ENCODE data around the gene TRIM10. TPM values are rescaled to one million over a fixed set of nuclear protein-coding genes. Genes with fewer than 3 reads are reported as not detected.
"Not testable (repeated sequence)": the region's sequence is repeated elsewhere in the genome, so short reads cannot be mapped to it uniquely, and the experiment has no call there.

The TRIM10 gene
- total RNA-seq, 1 donor from 2014 or later: 0.08 TPM

DNA sequence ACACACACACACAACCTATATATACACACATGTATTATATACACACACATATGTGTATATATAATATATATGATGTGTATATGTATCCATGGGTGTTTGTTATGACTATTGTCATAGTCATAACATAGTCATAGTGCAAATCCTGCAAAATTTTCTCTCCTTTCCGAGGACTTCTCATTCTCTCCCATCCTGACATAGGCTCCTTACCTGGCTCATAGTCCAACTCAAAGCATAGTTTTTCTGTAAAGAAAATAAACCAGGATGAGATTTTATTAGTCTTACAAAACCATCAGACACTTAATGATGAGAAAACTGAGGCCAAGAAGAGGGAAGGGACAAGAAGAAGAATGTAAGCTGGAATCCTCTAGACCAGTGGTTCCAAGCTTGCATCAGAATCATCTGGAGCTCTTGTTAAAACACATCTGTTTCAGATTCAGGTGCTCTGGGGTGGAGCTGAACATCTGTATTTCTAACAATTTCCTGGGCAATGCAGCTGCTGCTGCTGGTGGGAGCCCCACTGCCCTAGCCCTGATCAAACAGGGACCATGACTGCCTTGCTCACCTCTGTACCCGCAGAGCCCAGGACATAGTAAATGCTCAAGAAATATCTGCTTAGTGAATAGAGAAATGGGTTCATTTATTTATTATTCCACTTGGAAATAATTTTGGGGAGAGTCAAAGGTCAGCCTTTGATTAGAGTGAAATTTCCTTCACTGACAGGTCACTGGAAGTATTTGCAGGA, 5.3 kb downstream of the TRIM10 start:
- intact Hi-C loops (cut with DNase I): no loop called here
- DNase-seq (ENCODE audit: low spot score): no peak

DNA sequence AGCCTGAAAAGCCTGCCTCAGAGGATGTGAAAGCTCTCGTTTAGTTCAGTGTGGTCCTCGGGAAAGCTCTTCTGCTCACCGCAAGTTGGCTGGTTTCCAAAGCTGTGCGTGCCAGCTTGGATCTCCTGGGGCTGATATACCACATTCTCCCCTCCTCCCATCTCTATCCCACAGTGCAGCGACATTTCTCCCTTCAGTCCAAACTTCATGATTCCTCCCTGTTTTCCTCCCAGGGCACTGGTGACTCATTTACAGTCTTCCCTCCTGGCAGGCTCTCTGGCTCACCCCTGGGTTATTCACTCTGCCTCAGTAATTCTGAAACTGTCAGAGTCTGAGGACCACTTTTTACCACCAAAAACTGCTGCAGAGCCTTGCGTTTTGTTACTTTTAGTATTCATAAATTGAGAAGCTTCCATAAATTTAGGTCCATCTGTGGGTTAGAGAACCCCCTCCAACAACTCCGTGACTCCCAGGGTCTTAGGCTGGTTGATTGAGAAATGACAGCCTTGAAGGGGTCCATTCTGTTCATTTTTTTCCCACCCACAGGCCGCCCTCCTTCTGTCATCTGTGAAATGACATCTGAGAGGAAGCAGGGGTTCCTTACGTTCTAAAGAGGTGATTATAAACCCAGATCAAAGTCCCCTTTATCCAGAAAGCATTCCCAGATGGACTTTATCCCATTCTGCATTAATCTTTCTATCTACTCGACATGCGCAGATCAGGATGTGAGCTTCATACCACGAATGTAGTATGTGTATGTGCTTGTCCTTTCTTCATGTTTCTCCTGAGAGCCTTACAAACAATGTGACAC, 6.1 kb downstream of the TRIM10 start:
- intact Hi-C loops (cut with DNase I): no loop called here
- no peak for DNase-seq (ENCODE audit: low spot score)

GRCh38 chr6:30154061-30154460, 7.0 kb downstream of the TRIM10 start:
- no peak for DNase-seq (ENCODE audit: low spot score)
- intact Hi-C loops (cut with DNase I): no loop called here

- intact Hi-C loops (cut with DNase I): no loop called here
These were observed 8.0 kb downstream of the TRIM10 start for GRCh38 chr6:30152910-30153610.

DNA sequence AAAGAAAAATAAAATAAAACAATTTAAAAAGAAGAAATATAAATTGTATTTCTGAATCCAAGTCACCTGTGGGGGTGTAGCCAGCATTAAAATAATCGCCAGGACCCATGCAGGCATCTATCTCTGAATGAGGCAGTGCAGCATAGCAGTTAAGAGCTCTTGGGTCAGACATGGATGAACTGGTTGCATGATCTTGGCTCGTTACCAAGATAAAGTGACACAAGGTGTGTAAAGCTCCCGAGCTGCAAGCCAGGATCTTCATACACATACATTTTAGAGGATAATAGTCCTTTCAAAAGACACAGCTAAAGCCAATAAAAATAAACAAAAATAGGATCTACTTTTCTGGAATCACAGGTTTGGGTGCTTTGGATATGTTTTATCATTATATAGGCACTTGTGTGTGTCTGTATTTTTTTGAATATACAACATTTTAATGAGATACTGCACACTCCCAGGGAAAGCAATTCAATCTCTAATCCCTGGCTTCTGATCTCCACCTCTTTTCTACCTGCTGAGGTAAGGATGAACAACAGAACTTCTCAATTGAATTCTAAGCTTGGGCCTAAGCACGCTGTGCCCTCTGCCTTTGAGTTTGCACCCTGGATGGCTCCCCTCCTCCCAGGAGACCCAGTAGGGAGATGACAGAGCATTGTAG, 8.9 kb downstream of the TRIM10 start:
- intact Hi-C loops (cut with DNase I): no loop called here
- DNase-seq (ENCODE audit: low spot score): no peak

More at GRCh38 chr6:30152910-30153610, 8.0 kb downstream of the TRIM10 start:
- DNase-seq (ENCODE audit: low spot score): no peak

DNA sequence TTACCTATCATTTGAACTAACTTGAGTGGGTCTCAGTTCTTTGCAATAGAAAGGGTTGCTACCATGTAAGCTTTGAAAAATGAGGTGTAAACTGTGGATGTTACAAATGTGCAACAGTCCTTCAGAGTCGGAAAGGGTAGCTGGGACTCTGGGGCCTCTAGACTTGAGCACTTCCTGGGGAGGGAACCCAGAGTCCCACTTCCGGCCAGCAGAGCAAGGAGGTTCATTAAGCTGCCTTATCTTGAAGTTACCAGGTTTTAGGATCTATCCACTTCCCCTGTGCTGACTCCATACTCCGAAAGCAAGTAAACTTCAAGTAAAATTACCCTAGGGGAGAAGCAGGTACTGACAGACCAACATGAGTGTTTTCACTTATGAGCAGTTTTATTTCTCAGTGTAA, 9.4 kb downstream of the TRIM10 start:
- intact Hi-C loops (cut with DNase I): no loop called here
- no peak for DNase-seq (ENCODE audit: low spot score)

- intact Hi-C loops (cut with DNase I): no loop called here
- no peak for DNase-seq (ENCODE audit: low spot score)
These were observed 10.2 kb downstream of the TRIM10 start for GRCh38 chr6:30150671-30151395.

- intact Hi-C loops (cut with DNase I): no loop called here
These were observed 11.0 kb downstream of the TRIM10 start for GRCh38 chr6:30149858-30150550.

DNA sequence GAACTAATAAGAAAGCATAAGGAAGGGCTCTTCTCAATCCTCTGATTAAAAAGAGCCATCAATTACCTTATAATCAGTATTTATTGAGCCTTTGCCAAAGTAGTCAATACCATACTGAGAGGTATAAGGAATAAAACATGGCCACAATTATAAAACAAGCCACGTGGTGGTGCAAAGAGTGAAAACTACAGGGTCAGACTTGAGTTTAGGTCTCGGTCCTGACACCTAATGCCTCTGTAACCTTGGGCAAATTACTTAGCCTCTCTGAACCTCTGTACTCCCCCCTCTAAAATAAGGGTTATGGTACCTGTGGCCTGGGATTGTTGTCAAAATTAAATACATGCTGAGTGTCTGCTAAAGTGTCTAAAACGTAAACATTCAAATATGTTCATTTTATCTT, 11.8 kb downstream of the TRIM10 start:
- no peak for DNase-seq (ENCODE audit: low spot score)
- intact Hi-C loops (cut with DNase I): no loop called here

More at GRCh38 chr6:30149858-30150550, 11.0 kb downstream of the TRIM10 start:
- DNase-seq (ENCODE audit: low spot score): no peak

- DNase-seq (ENCODE audit: low spot score): no peak
- intact Hi-C loops (cut with DNase I): no loop called here
These were observed 13.9 kb downstream of the TRIM10 start for GRCh38 chr6:30147096-30147495.

DNA sequence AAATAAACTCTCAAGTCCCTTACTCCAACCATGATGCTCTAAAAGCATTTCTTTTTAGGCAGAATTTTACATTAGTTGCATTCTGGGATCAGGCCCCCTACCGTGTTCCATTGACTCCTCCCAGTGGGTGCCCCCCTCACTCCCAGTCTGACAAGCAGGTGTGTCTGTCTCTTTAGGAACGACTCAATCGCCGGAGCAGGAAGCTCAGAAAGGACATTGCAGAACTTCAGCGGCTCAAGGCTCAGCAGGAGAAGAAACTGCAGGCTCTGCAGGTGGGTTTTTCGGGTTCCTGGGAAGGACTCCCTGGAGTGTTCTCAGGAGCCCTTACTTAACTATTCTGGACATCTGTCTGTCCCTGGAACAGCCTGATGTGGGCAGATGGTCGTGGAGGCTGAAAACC, 15.2 kb downstream of the TRIM10 start:
- intact Hi-C loops (cut with DNase I): no loop called here
- no peak for DNase-seq (ENCODE audit: low spot score)

DNA sequence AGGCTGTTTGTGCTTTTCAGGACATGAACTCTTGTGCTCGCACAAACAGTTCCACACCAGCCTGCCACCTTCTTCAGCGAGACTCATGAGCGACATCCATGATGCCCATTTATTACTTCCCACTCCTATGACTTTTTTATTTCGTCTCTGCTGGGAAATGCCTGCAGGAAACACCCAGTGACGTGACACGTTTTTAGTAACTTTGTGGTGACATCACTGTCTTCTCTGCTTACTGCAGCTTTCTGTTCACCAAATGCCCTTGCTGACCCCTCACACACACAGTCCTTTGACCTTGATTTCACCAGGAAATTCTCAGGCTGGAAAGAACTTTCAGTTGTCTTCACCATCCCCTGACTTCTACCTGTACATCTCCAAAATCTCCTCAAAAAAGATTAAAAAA, 16.2 kb downstream of the TRIM10 start:
- DNase-seq (ENCODE audit: low spot score): no peak
- intact Hi-C loops (cut with DNase I): no loop called here

DNA sequence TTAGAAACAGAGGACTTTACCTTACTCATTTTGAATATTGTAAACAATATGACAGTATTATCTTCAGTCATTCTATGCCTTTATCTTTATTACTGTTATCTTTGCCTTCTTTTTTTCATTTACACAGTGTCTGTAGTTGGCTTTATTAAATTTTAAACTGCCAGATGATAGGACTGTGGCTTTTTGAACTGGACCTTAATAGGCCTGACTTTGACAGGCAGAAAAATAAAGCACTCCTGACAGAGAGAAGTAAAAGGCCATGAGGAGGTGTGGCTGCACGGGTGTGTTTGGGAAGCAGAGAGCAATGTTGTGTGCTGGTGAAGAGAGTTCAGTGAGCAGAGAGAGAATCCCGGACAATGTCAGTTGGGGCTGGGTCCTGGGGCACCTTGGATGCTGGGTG, 17.2 kb downstream of the TRIM10 start:
- intact Hi-C loops (cut with DNase I): no loop called here

DNA sequence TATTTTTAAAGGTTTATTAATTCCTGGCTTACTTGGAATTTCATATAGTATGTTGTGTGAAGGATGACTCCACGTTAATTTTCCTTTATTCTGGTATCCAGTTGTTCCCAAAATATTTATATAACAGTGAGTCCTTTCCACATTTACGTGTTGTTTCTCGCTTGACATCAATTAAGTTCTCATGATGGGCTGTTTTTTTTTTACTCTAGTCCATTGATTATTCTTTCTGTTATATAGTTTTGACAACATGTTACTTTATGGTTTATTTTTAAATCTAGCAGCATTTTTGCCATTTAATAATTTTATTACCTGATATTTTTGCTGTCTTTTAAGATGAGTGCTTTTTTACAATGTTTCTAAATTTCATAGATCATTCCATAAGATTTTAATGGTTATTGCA, 18.3 kb downstream of the TRIM10 start:
- DNase-seq (ENCODE audit: low spot score): no peak
- intact Hi-C loops (cut with DNase I): no loop called here

More for the DNA sequence above, 17.2 kb downstream of the TRIM10 start:
- no peak for DNase-seq (ENCODE audit: low spot score)

DNA sequence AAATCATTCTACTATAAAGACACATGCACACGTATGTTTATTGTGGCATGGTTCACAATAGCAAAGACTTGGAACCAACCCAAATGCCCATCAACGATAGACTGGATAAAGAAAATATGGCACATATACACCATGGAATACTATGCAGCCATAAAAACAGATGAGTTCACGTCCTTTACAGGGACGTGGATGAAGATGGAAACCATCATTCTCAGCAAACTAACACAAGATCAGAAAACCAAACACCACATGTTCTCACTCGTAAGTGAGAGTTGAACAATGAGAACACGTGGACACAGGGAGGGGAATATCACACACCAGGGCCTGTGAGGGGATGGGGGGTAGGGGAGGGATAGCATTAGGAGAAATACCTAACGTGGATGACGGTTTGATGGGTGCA, 20.8 kb downstream of the TRIM10 start:
- intact Hi-C loops (cut with DNase I); DNase-seq (ENCODE audit: low spot score): not testable (repeated sequence)

DNA sequence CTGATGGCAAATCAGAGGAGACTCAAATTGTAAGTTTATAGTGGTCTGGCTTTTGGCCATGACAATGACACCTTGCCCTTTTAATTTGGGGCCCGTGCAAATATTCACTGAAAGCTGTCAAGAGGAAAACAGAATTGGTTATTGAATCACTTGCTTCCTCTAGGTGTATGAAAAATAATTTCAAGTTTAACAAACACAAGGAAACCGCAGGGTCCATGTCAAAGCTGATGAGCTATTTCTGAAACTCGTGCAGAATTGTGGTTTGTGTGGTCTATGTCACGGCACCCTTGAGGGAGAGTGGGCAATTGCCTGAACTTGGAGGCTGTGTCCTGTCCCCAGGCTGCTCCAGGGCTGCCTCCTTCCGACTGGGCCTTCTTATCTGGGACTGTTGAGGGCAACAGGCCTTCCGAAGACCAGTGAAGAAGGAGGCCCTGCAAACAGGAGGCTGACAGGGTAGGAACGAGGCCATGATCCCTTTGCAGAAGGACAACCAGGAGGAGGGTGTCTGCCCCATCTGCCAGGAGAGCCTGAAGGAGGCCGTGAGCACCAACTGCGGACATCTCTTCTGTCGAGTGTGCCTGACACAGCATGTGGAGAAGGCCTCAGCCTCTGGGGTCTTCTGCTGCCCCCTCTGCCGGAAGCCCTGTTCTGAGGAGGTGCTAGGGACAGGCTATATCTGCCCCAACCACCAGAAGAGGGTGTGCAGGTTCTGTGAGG, 24.3 kb downstream of the TRIM10 start:
- intact Hi-C loops (cut with DNase I): loop anchor here (10.0 kb wide), 1 partner anchor 292 kb away; no protein-coding TSS in a partner anchor
- DNase-seq (ENCODE audit: low spot score): no peak

DNA sequence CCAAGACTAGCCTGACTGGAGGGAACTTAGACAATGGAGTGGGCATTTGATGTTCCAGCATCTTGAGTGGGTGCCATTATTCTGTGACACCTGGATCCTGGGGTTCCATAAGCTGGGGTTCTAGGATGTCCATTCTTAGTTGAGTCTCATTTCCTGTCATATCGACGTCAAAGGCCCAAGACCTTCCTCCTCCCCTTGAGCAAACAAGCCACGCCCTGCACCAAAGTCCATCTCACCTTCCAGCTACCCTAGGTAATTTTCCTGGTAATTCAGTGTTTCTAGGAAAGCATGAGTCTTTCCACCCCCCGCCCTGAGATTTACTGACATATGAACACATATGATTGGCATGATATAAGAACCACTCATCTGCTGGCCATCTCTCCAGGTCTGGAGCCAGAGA, 25.3 kb downstream of the TRIM10 start, which contains the start of gene TRIM40:
Gene TRIM40 (plus strand): TSS at position 384 of the 400 bp plus-strand sequence. CDS start 897 bp downstream, outside the sequence.
- no peak for DNase-seq (ENCODE audit: low spot score)
- intact Hi-C loops (cut with DNase I): loop anchor here (10.0 kb wide), 1 partner anchor 291 kb away; no protein-coding TSS in a partner anchor

DNA sequence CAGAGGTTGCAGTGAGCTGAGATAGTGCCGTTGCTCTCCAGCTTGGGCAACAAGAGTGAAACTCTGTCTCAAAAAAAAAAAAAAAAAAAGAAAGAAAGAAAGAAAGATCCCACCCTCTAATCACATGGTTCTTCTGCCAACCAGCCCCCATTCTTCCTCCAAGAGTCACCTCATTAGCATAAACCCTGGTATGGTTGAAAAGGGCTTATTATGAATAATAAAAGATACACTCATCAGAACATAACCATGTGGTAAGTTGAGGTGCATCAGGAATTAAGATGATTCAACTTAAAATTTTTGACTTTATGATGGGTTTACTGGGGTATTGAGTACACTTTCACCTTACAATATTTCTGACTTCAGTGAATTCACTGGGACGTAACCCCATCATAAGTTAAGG, 25.9 kb downstream of the TRIM10 start:
- intact Hi-C loops (cut with DNase I): loop anchor here (10.0 kb wide), 1 partner anchor 290 kb away; no protein-coding TSS in a partner anchor
- no peak for DNase-seq (ENCODE audit: low spot score)

All from cardiac septum (tissue), 1 donor.